HEK293 (cell line): ENCODE data around the gene ZNF438.

Experiments
- CTCF ChIA-PET: fragments of 350-600 bp; formaldehyde crosslinking; extraction: SDS; loops from one replicate; lab custom pipeline; 2021; ENCODE audit warnings: antibody characterized with exemption; lab: Yijun Ruan, JAX
- POLR2A ChIA-PET: fragments of 300-600 bp; formaldehyde crosslinking; extraction: SDS; loops from one replicate; lab custom pipeline; 2020; ENCODE audit warnings: antibody characterized with exemption, inconsistent platforms; lab: Yijun Ruan, JAX
- H3K27ac ChIP-seq: fragments of 200-500 bp; sonication (Bioruptor generic); 2 replicates; pipeline ENCODE4 v1.5.1; 2014; ENCODE audit warnings: low read depth, low read length, control low read depth, inconsistent platforms; ENCODE audit errors: extremely low read depth
- H3K36me3 ChIP-seq, 2 experiments: fragments of 200-500 bp in 1 of 2; sonication (Bioruptor generic) in 1 of 2; 1 replicate in 1 of 2; 2 replicates in 1 of 2; pipeline ENCODE4 v1.5.1; 2014 to 2017; ENCODE audit warnings: inconsistent platforms in 2 of 2, low read length in 2 of 2; ENCODE audit not compliant: control insufficient read depth in 2 of 2, insufficient read depth in 1 of 2
- H3K4me1 ChIP-seq: fragments of 200-500 bp; sonication (Bioruptor generic); 2 replicates; pipeline ENCODE4 v1.5.1; 2014; ENCODE audit warnings: mild to moderate bottlenecking, low read length, inconsistent platforms; ENCODE audit not compliant: control insufficient read depth, insufficient read depth
- H3K4me3 ChIP-seq: 2 replicates; pipeline ENCODE4 v1.5.1; 2011; ENCODE audit warnings: low read depth, mild to moderate bottlenecking, control low read depth, low read length, moderate library complexity
- H3K9me3 ChIP-seq: fragments of 200-500 bp; sonication (Bioruptor generic); 2 replicates; pipeline ENCODE4 v1.5.1; 2014; ENCODE audit warnings: low read depth, low read length, inconsistent platforms; ENCODE audit not compliant: control insufficient read depth, insufficient read depth
- IKZF3 ChIP-seq: fragments of 450-650 bp; IDR thresholded peaks from 2 replicates; pipeline ENCODE4 v1.5.0; 2018; ENCODE audit warnings: missing biosample characterization, mild to moderate bottlenecking, missing genetic modification characterization, moderate library complexity
- KLF10 ChIP-seq: fragments of 450-650 bp; IDR thresholded peaks from 2 replicates; pipeline ENCODE4 v1.5.1; 2018; ENCODE audit warnings: missing biosample characterization, mild to moderate bottlenecking, missing genetic modification characterization
- KLF7 ChIP-seq: fragments of 450-650 bp; formaldehyde crosslinking; IDR thresholded peaks from 2 replicates; pipeline ENCODE4 v1.5.1; 2016; ENCODE audit warnings: missing biosample characterization, missing genetic modification characterization, borderline replicate concordance
- RBAK ChIP-seq: fragments of 450-650 bp; formaldehyde crosslinking; IDR thresholded peaks from 2 replicates; pipeline ENCODE4 v1.5.1; 2016; ENCODE audit warnings: missing biosample characterization, missing genetic modification characterization
- SCRT2 ChIP-seq: fragments of 450-650 bp; formaldehyde crosslinking; IDR thresholded peaks from 2 replicates; pipeline ENCODE4 v1.5.1; 2016; ENCODE audit warnings: missing biosample characterization, missing genetic modification characterization
- SP2 ChIP-seq: fragments of 450-650 bp; formaldehyde crosslinking; IDR thresholded peaks from 2 replicates; pipeline ENCODE4 v1.5.1; 2016; ENCODE audit warnings: missing biosample characterization, missing genetic modification characterization
- ZBTB8A ChIP-seq: fragments of 450-650 bp; formaldehyde crosslinking; IDR thresholded peaks from 2 replicates; pipeline ENCODE4 v1.5.1; 2016; ENCODE audit warnings: missing biosample characterization, missing genetic modification characterization
- ZNF112 ChIP-seq: fragments of 450-650 bp; formaldehyde crosslinking; IDR thresholded peaks from 2 replicates; pipeline ENCODE4 v1.5.0; 2017; ENCODE audit warnings: missing biosample characterization, missing genetic modification characterization
- ZNF132 ChIP-seq: fragments of 450-650 bp; formaldehyde crosslinking; IDR thresholded peaks from 2 replicates; pipeline ENCODE4 v1.5.1; 2017; ENCODE audit warnings: missing biosample characterization, missing genetic modification characterization, borderline replicate concordance
- ZNF157 ChIP-seq: fragments of 450-650 bp; formaldehyde crosslinking; IDR thresholded peaks from 2 replicates; pipeline ENCODE4 v1.5.1; 2016; ENCODE audit warnings: missing biosample characterization, missing genetic modification characterization
- ZNF169 ChIP-seq: fragments of 450-650 bp; formaldehyde crosslinking; IDR thresholded peaks from 2 replicates; pipeline ENCODE4 v1.5.1; 2016; ENCODE audit warnings: missing biosample characterization, missing genetic modification characterization
- ZNF211 ChIP-seq: fragments of 450-650 bp; formaldehyde crosslinking; IDR thresholded peaks from 2 replicates; pipeline ENCODE4 v1.5.1; 2016; ENCODE audit warnings: low read depth, missing biosample characterization, missing genetic modification characterization
- ZNF239 ChIP-seq: fragments of 450-650 bp; formaldehyde crosslinking; IDR thresholded peaks from 2 replicates; pipeline ENCODE4 v1.5.1; 2016; ENCODE audit warnings: missing biosample characterization, missing genetic modification characterization
- ZNF324 ChIP-seq: fragments of 450-650 bp; formaldehyde crosslinking; IDR thresholded peaks from 2 replicates; pipeline ENCODE4 v1.5.1; 2016; ENCODE audit warnings: missing biosample characterization, missing genetic modification characterization
- ZNF354C ChIP-seq: fragments of 450-650 bp; formaldehyde crosslinking; IDR thresholded peaks from 2 replicates; pipeline ENCODE4 v1.5.1; 2016; ENCODE audit warnings: missing biosample characterization, missing genetic modification characterization, low read depth, borderline replicate concordance
- ZNF366 ChIP-seq: fragments of 450-650 bp; formaldehyde crosslinking; conservative IDR thresholded peaks from 2 replicates; pipeline ENCODE4 v1.5.1; 2016; ENCODE audit warnings: missing biosample characterization, missing genetic modification characterization
- ZNF404 ChIP-seq: fragments of 450-650 bp; formaldehyde crosslinking; IDR thresholded peaks from 2 replicates; pipeline ENCODE4 v1.5.1; 2017; ENCODE audit warnings: missing biosample characterization, missing genetic modification characterization
- ZNF423 ChIP-seq: fragments of 450-650 bp; formaldehyde crosslinking; IDR thresholded peaks from 2 replicates; pipeline ENCODE4 v1.5.1; 2016; ENCODE audit warnings: missing biosample characterization, missing genetic modification characterization
- ZNF514 ChIP-seq: fragments of 450-650 bp; formaldehyde crosslinking; IDR thresholded peaks from 2 replicates; pipeline ENCODE4 v1.5.1; 2016; ENCODE audit warnings: missing biosample characterization, missing genetic modification characterization
- ZNF596 ChIP-seq: fragments of 450-650 bp; IDR thresholded peaks from 2 replicates; pipeline ENCODE4 v1.5.0; 2018; ENCODE audit warnings: missing biosample characterization, mild to moderate bottlenecking, missing genetic modification characterization, moderate library complexity
- ZNF707 ChIP-seq: fragments of 450-650 bp; formaldehyde crosslinking; IDR thresholded peaks from 2 replicates; pipeline ENCODE4 v1.5.1; 2016; ENCODE audit warnings: missing biosample characterization, missing genetic modification characterization
- ZNF768 ChIP-seq: fragments of 450-650 bp; formaldehyde crosslinking; IDR thresholded peaks from 2 replicates; pipeline ENCODE4 v1.5.1; 2018; ENCODE audit warnings: missing biosample characterization, mild to moderate bottlenecking, missing genetic modification characterization
- ZNF792 ChIP-seq: fragments of 450-650 bp; formaldehyde crosslinking; IDR thresholded peaks from 2 replicates; pipeline ENCODE4 v1.5.1; 2016; ENCODE audit warnings: missing biosample characterization, missing genetic modification characterization
- TF ChIP-seq, protein P1 (sequence below): fragments of 450-650 bp; formaldehyde crosslinking; IDR thresholded peaks from 2 replicates; pipeline ENCODE4 v1.5.1; 2016; ENCODE audit warnings: missing biosample characterization, missing genetic modification characterization
- TF ChIP-seq, protein P2 (sequence below): fragments of 450-650 bp; formaldehyde crosslinking; IDR thresholded peaks from 2 replicates; pipeline ENCODE4 v1.5.1; 2017; ENCODE audit warnings: missing biosample characterization, missing genetic modification characterization
- TF ChIP-seq, protein P3 (sequence below): fragments of 450-650 bp; formaldehyde crosslinking; IDR thresholded peaks from 2 replicates; pipeline ENCODE4 v1.5.1; 2016; ENCODE audit warnings: missing biosample characterization, missing genetic modification characterization, borderline replicate concordance

ZNF438 gene

GRCh38 chr10:31032258-31033132 is 830 bp upstream of the ZNF438 start (continued):
- TF ChIP-seq ZNF132 (tag by site-specific recombination) = no peak
- no peak for TF ChIP-seq ZNF157 (tag by site-specific recombination)
- no peak; the same call in 1 of the 2 replicates for TF ChIP-seq ZNF514
- no peak; the same call in 1 of the 2 replicates for TF ChIP-seq ZNF366 (tag by site-specific recombination)
- no peak for TF ChIP-seq ZNF324 (tag by site-specific recombination)
- TF ChIP-seq, protein P1, sequence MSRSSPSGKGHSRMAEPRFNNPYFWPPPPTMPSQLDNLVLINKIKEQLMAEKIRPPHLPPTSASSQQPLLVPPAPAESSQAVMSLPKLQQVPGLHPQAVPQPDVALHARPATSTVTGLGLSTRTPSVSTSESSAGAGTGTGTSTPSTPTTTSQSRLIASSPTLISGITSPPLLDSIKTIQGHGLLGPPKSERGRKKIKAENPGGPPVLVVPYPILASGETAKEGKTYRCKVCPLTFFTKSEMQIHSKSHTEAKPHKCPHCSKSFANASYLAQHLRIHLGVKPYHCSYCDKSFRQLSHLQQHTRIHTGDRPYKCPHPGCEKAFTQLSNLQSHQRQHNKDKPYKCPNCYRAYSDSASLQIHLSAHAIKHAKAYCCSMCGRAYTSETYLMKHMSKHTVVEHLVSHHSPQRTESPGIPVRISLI (tag by site-specific recombination) = peak; percentile 87
- TF ChIP-seq ZNF211 (tag by site-specific recombination) = no peak

- peak; percentile 39; the same call in 1 of the 2 replicates for TF ChIP-seq SCRT2 (tag by site-specific recombination)
- no peak for TF ChIP-seq ZNF112 (tag by site-specific recombination)
- no peak for TF ChIP-seq ZNF239 (tag by site-specific recombination)
- TF ChIP-seq ZNF169 (tag by site-specific recombination) = no peak
- no peak for TF ChIP-seq ZBTB8A (tag by site-specific recombination)
- TF ChIP-seq ZNF354C (tag by site-specific recombination) = no peak
- no peak for TF ChIP-seq ZNF596 (tag by site-specific recombination)
- TF ChIP-seq, all 188 proteins: peak for 1
- Histone ChIP-seq H3K4me3 (peak overlapping the region; percentile 80), H3K27ac (peak overlapping the region; percentile 83; the same call in 1 of the 2 replicates), H3K4me1 (peaks cover 10% of the 10 kb centered on the region; the same call in 1 of the 2 replicates), H3K9me3 (no peaks in the 10 kb centered on the region), H3K36me3 (no peaks in the 10 kb centered on the region)
- ChIA-PET POLR2A (interaction anchor here (0.5 to 1.5 kb wide), 13 partner anchors 8 to 689 kb away, joined by 3 to 9 read pairs (median 3); no protein-coding TSS in a partner anchor), CTCF (interaction anchor here (0.6 to 1.4 kb wide), 5 partner anchors 21 to 475 kb away, joined by 3 read pairs; no protein-coding TSS in a partner anchor)
Measured at GRCh38 chr10:31031205-31031557, 484 bp downstream of the ZNF438 start.

GRCh38 chr10:31030800-31031199 is 865 bp downstream of the ZNF438 start:
- H3K4me1 ChIP-seq = peaks cover 10% of the 10 kb centered on the region; the same call in 1 of the 2 replicates
- POLR2A ChIA-PET = interaction anchor here (0.5 kb wide), 1 partner anchor 688 kb away, joined by 4 read pairs; no protein-coding TSS in a partner anchor
- H3K9me3 ChIP-seq = no peaks in the 10 kb centered on the region
- CTCF ChIA-PET = interaction anchor here (0.6 to 1.4 kb wide), 7 partner anchors 21 to 779 kb away, joined by 3 read pairs; no protein-coding TSS in a partner anchor
- H3K27ac ChIP-seq = no peak overlapping the region
- no peaks in the 10 kb centered on the region for H3K36me3 ChIP-seq
- H3K4me3 ChIP-seq = peak overlapping the region; percentile 80; the same call in 1 of the 2 replicates
- TF ChIP-seq ZNF707 = no peak
- TF ChIP-seq, protein P2, sequence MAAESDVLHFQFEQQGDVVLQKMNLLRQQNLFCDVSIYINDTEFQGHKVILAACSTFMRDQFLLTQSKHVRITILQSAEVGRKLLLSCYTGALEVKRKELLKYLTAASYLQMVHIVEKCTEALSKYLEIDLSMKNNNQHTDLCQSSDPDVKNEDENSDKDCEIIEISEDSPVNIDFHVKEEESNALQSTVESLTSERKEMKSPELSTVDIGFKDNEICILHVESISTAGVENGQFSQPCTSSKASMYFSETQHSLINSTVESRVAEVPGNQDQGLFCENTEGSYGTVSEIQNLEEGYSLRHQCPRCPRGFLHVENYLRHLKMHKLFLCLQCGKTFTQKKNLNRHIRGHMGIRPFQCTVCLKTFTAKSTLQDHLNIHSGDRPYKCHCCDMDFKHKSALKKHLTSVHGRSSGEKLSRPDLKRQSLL (tag by site-specific recombination) = no peak
- TF ChIP-seq KLF7 (tag by site-specific recombination) = no peak
- no peak for TF ChIP-seq ZNF404 (tag by site-specific recombination)
- no peak for TF ChIP-seq ZNF423 (tag by site-specific recombination)
- no peak for TF ChIP-seq SP2
- TF ChIP-seq, protein P3, sequence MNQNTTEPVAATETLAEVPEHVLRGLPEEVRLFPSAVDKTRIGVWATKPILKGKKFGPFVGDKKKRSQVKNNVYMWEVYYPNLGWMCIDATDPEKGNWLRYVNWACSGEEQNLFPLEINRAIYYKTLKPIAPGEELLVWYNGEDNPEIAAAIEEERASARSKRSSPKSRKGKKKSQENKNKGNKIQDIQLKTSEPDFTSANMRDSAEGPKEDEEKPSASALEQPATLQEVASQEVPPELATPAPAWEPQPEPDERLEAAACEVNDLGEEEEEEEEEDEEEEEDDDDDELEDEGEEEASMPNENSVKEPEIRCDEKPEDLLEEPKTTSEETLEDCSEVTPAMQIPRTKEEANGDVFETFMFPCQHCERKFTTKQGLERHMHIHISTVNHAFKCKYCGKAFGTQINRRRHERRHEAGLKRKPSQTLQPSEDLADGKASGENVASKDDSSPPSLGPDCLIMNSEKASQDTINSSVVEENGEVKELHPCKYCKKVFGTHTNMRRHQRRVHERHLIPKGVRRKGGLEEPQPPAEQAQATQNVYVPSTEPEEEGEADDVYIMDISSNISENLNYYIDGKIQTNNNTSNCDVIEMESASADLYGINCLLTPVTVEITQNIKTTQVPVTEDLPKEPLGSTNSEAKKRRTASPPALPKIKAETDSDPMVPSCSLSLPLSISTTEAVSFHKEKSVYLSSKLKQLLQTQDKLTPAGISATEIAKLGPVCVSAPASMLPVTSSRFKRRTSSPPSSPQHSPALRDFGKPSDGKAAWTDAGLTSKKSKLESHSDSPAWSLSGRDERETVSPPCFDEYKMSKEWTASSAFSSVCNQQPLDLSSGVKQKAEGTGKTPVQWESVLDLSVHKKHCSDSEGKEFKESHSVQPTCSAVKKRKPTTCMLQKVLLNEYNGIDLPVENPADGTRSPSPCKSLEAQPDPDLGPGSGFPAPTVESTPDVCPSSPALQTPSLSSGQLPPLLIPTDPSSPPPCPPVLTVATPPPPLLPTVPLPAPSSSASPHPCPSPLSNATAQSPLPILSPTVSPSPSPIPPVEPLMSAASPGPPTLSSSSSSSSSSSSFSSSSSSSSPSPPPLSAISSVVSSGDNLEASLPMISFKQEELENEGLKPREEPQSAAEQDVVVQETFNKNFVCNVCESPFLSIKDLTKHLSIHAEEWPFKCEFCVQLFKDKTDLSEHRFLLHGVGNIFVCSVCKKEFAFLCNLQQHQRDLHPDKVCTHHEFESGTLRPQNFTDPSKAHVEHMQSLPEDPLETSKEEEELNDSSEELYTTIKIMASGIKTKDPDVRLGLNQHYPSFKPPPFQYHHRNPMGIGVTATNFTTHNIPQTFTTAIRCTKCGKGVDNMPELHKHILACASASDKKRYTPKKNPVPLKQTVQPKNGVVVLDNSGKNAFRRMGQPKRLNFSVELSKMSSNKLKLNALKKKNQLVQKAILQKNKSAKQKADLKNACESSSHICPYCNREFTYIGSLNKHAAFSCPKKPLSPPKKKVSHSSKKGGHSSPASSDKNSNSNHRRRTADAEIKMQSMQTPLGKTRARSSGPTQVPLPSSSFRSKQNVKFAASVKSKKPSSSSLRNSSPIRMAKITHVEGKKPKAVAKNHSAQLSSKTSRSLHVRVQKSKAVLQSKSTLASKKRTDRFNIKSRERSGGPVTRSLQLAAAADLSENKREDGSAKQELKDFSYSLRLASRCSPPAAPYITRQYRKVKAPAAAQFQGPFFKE (tag by site-specific recombination) = no peak
- TF ChIP-seq RBAK = no peak
- TF ChIP-seq IKZF3 = no peak
- no peak for TF ChIP-seq ZNF792 (tag by site-specific recombination)
- no peak for TF ChIP-seq KLF10 (tag by site-specific recombination)
- TF ChIP-seq ZNF768 = no peak
